SJSA1 (cell line): ENCODE data around the gene IL17C. TPM values are rescaled to one million over a fixed set of nuclear protein-coding genes. Genes with fewer than 3 reads are reported as not detected.

Experiments used
- DNase-seq, 2 experiments: peaks; one replicate each; pipeline ENCODE4 v3.0.0-alpha.2; 2015 to 2020; ENCODE audit warnings: low spot score in 2 of 2, low read depth in 1 of 2
- H3K27ac ChIP-seq: fragments of 250-450 bp; sonication (Bioruptor Pico); 2 replicates; pipeline ENCODE4 v1.5.1; 2020; ENCODE audit warnings: mild to moderate bottlenecking, moderate library complexity
- H3K27me3 ChIP-seq: fragments of 250-450 bp; sonication (Bioruptor Pico); replicated peaks from 2 replicates; pipeline ENCODE4 v1.5.1; 2020; ENCODE audit warnings: mild to moderate bottlenecking, moderate library complexity
- H3K36me3 ChIP-seq: fragments of 250-450 bp; sonication (Bioruptor Pico); 2 replicates; pipeline ENCODE4 v1.5.1; 2020; ENCODE audit warnings: mild to moderate bottlenecking
- H3K4me1 ChIP-seq: fragments of 250-450 bp; sonication (Bioruptor Pico); replicated peaks from 2 replicates; pipeline ENCODE4 v1.6.1; 2021; ENCODE audit warnings: mild to moderate bottlenecking
- H3K4me3 ChIP-seq: fragments of 250-450 bp; sonication (Bioruptor Pico); 2 replicates; pipeline ENCODE4 v1.5.1; 2020; ENCODE audit warnings: mild to moderate bottlenecking
- H3K9me3 ChIP-seq: fragments of 250-450 bp; sonication (Bioruptor Pico); replicated peaks from 2 replicates; pipeline ENCODE4 v1.5.1; 2020; ENCODE audit warnings: mild to moderate bottlenecking
- total RNA-seq: library from RNA; depleted of rRNA; stranded (reverse); fragments of >200 nt; shearing (Covaris generic); gene quantifications from 2 replicates; pipeline ENCODE4 v1.2.3, GENCODE V29; 2014; rRNA removed

IL17C gene
- total RNA-seq, 1 experiment from 2014 or later: not detected

- Histone ChIP-seq H3K9me3 (no peaks in the 10 kb centered on the region), H3K4me1 (peaks cover 21% of the 10 kb centered on the region), H3K27me3 (peaks cover 41% of the 10 kb centered on the region), H3K4me3 (no peak overlapping the region), H3K27ac (no peak overlapping the region), H3K36me3 (no peaks in the 10 kb centered on the region)
- no peak for DNase-seq
These were observed 49.8 kb downstream of the IL17C start for GRCh38 chr16:88688013-88688778.

Other genes with a start within 250 kb of the IL17C start
- 0.38 and 0.92 TPM in 2 replicates for gene ZFPM1, start 185.3 kb upstream of the IL17C start, total RNA-seq
- 14.6 and 18.2 TPM in 2 replicates for gene ZC3H18, start 68.2 kb upstream of the IL17C start, total RNA-seq
- gene CYBA, start 12.5 kb downstream of the IL17C start, total RNA-seq: not detected in 2 replicates
- 38.4 and 42.6 TPM in 2 replicates for gene MVD, start 24.5 kb downstream of the IL17C start, total RNA-seq
- gene SNAI3, start 47.9 kb downstream of the IL17C start, total RNA-seq: 0.05 TPM in 1 of 2 replicates, not detected in the other
- 25.0 and 32.4 TPM in 2 replicates for gene RNF166, start 67.8 kb downstream of the IL17C start, total RNA-seq
- gene CTU2, start 67.9 kb downstream of the IL17C start, total RNA-seq: 17.9 and 20.4 TPM in 2 replicates
- gene PIEZO1, start 146.6 kb downstream of the IL17C start, total RNA-seq: 142 and 181 TPM in 2 replicates
- 36.7 and 45.7 TPM in 2 replicates for gene CDT1, start 165.2 kb downstream of the IL17C start, total RNA-seq
- 90.6 and 138 TPM in 2 replicates for gene APRT, start 173.4 kb downstream of the IL17C start, total RNA-seq
- gene GALNS, start 218.4 kb downstream of the IL17C start, total RNA-seq: 13.9 and 15.3 TPM in 2 replicates
- gene TRAPPC2L, start 218.6 kb downstream of the IL17C start, total RNA-seq: 17.3 and 27.5 TPM in 2 replicates
- not detected in 2 replicates for gene PABPN1L, start 228.1 kb downstream of the IL17C start, total RNA-seq